Activated T-helper 1 cell treated with Interleukin-2 at 50 U/mL for 16 hours (primary cell): ENCODE data around the gene FGFR3.

Experiments
- DNase-seq: peaks from one replicate; pipeline ENCODE4 v3.0.0-alpha.2; 2020; ENCODE audit warnings: low read depth

The FGFR3 gene

GRCh38 chr4:1802720-1803522, 9.8 kb downstream of the FGFR3 start:
- DNase-seq: no peak

- DNase-seq: no peak
These were observed 10.7 kb downstream of the FGFR3 start for GRCh38 chr4:1803523-1804423.

GRCh38 chr4:1804638-1805492, 11.8 kb downstream of the FGFR3 start:
- DNase-seq: no peak

- DNase-seq: no peak
These were observed 12.6 kb downstream of the FGFR3 start for GRCh38 chr4:1805493-1806222.

GRCh38 chr4:1806223-1806564, 13.1 kb downstream of the FGFR3 start:
- no peak for DNase-seq

- DNase-seq: no peak
These were observed 13.7 kb downstream of the FGFR3 start for GRCh38 chr4:1806596-1807331.

GRCh38 chr4:1807332-1807777, 14.3 kb downstream of the FGFR3 start:
- DNase-seq: no peak

GRCh38 chr4:1808396-1808795, 15.3 kb downstream of the FGFR3 start:
- DNase-seq: no peak

- no peak for DNase-seq
These were observed 16.0 kb downstream of the FGFR3 start for GRCh38 chr4:1808851-1809753.

- DNase-seq: peak; percentile 46
These were observed 16.8 kb downstream of the FGFR3 start for GRCh38 chr4:1809754-1810502.

GRCh38 chr4:1810765-1811164, 17.7 kb downstream of the FGFR3 start:
- no peak for DNase-seq

- DNase-seq: no peak
These were observed 19.6 kb downstream of the FGFR3 start for GRCh38 chr4:1812720-1813119.

- DNase-seq: no peak
These were observed 20.1 kb downstream of the FGFR3 start for GRCh38 chr4:1813231-1813630.

GRCh38 chr4:1813915-1814314, 20.8 kb downstream of the FGFR3 start:
- no peak for DNase-seq

GRCh38 chr4:1814453-1814852, 21.4 kb downstream of the FGFR3 start:
- no peak for DNase-seq

- DNase-seq: no peak
These were observed 22.3 kb downstream of the FGFR3 start for GRCh38 chr4:1815096-1815996.

- no peak for DNase-seq
These were observed 23.1 kb downstream of the FGFR3 start for GRCh38 chr4:1815997-1816860.
